NT2/D1 (cell line): ENCODE measurements around the gene XPR1.

Source experiments
- YY1 ChIP-seq: IDR thresholded peaks from 2 replicates; pipeline ENCODE4 v1.6.1; 2011; ENCODE audit not compliant: insufficient read length, insufficient read depth
- ZNF274 ChIP-seq: IDR thresholded peaks from 2 replicates; pipeline ENCODE4 v1.6.1; 2011; ENCODE audit warnings: mild to moderate bottlenecking, low read depth, low read length

- TF ChIP-seq YY1 (no peak), ZNF274 (no peak)
These were observed 155.9 kb downstream of the XPR1 start for GRCh38 chr1:180787628-180788307.
